ENCODE results near the gene NUCKS1.
A peak's percentile ranks its signal among the peaks of the same experiment; 100 is the strongest.

Gene NUCKS1

GRCh38 chr1:205751036-205751651 is 1.2 kb upstream of the NUCKS1 start:
- no peak for DNase-seq (ENCODE audit: low spot score in 2 of 2)
- Mint-ChIP-seq H3K4me1 (peaks cover 39% of the 10 kb centered on the region), H3K9me3 (no peaks in the 10 kb centered on the region), H3K36me3 (peaks cover 44% of the 10 kb centered on the region), H3K27ac (peak overlapping the region; percentile 99), H3K4me3 (peak overlapping the region; percentile 90)
- ATAC-seq: no peak

GRCh38 chr1:205749234-205750137 is 496 bp downstream of the NUCKS1 start:
- Mint-ChIP-seq H3K4me1 (peaks cover 39% of the 10 kb centered on the region), H3K9me3 (no peaks in the 10 kb centered on the region), H3K36me3 (peaks cover 60% of the 10 kb centered on the region), H3K4me3 (peak overlapping the region; percentile 90), H3K27ac (peak overlapping the region; percentile 99)
- peak; percentile 85 for ATAC-seq
- DNase-seq (ENCODE audit: low spot score in 2 of 2): peak; percentile 95 to 97

- peak; percentile 15 to 72 for DNase-seq (ENCODE audit: low spot score in 2 of 2)
- Mint-ChIP-seq H3K27ac (peak overlapping the region; percentile 99), H3K9me3 (no peaks in the 10 kb centered on the region), H3K36me3 (peaks cover 60% of the 10 kb centered on the region), H3K4me3 (peak overlapping the region; percentile 90), H3K4me1 (peaks cover 46% of the 10 kb centered on the region)
- ATAC-seq: peak; percentile 52
These were observed 1.4 kb downstream of the NUCKS1 start for GRCh38 chr1:205748403-205749233.

- DNase-seq (ENCODE audit: low spot score in 2 of 2): no peak
- no peaks in the 10 kb centered on the region for H3K9me3 Mint-ChIP-seq
- peak overlapping the region; percentile 68 for H3K27ac Mint-ChIP-seq
- H3K4me1 Mint-ChIP-seq: peaks cover 53% of the 10 kb centered on the region
- peaks cover 69% of the 10 kb centered on the region for H3K36me3 Mint-ChIP-seq
- peak overlapping the region; percentile 90 for H3K4me3 Mint-ChIP-seq
- ATAC-seq: no peak
These were observed 3.1 kb downstream of the NUCKS1 start for GRCh38 chr1:205746757-205747412.

GRCh38 chr1:205744403-205744802 is 5.6 kb downstream of the NUCKS1 start:
- peaks cover 48% of the 10 kb centered on the region for H3K4me1 Mint-ChIP-seq
- no peaks in the 10 kb centered on the region for H3K9me3 Mint-ChIP-seq
- no peak for ATAC-seq
- H3K36me3 Mint-ChIP-seq: peaks cover 82% of the 10 kb centered on the region
- no peak for DNase-seq (ENCODE audit: low spot score in 2 of 2)
- no peak overlapping the region for H3K27ac Mint-ChIP-seq
- H3K4me3 Mint-ChIP-seq: no peak overlapping the region

GRCh38 chr1:205743977-205744376 is 6.0 kb downstream of the NUCKS1 start:
- Mint-ChIP-seq H3K27ac (no peak overlapping the region), H3K9me3 (no peaks in the 10 kb centered on the region), H3K4me3 (no peak overlapping the region), H3K4me1 (peaks cover 52% of the 10 kb centered on the region), H3K36me3 (peaks cover 82% of the 10 kb centered on the region)
- DNase-seq (ENCODE audit: low spot score in 2 of 2) (no peak), ATAC-seq (no peak)

GRCh38 chr1:205741681-205742080 is 8.3 kb downstream of the NUCKS1 start:
- no peak for ATAC-seq
- DNase-seq (ENCODE audit: low spot score in 2 of 2): no peak
- H3K9me3 Mint-ChIP-seq: no peaks in the 10 kb centered on the region
- no peak overlapping the region for H3K4me3 Mint-ChIP-seq
- H3K36me3 Mint-ChIP-seq: peaks cover 75% of the 10 kb centered on the region
- no peak overlapping the region for H3K27ac Mint-ChIP-seq
- peaks cover 41% of the 10 kb centered on the region for H3K4me1 Mint-ChIP-seq

GRCh38 chr1:205739348-205740160 is 10.4 kb downstream of the NUCKS1 start:
- no peak overlapping the region for H3K27ac Mint-ChIP-seq
- H3K9me3 Mint-ChIP-seq: no peaks in the 10 kb centered on the region
- DNase-seq (ENCODE audit: low spot score in 2 of 2) (no peak), ATAC-seq (no peak)
- H3K36me3 Mint-ChIP-seq: peaks cover 73% of the 10 kb centered on the region
- no peak overlapping the region for H3K4me3 Mint-ChIP-seq
- peaks cover 43% of the 10 kb centered on the region for H3K4me1 Mint-ChIP-seq

- H3K4me1 Mint-ChIP-seq: peaks cover 37% of the 10 kb centered on the region
- no peak overlapping the region for H3K27ac Mint-ChIP-seq
- peaks cover 83% of the 10 kb centered on the region for H3K36me3 Mint-ChIP-seq
- no peak overlapping the region for H3K4me3 Mint-ChIP-seq
- DNase-seq (ENCODE audit: low spot score in 2 of 2) (no peak), ATAC-seq (no peak)
- no peaks in the 10 kb centered on the region for H3K9me3 Mint-ChIP-seq
These were observed 14.8 kb downstream of the NUCKS1 start for GRCh38 chr1:205735218-205735617.

- no peak overlapping the region for H3K27ac Mint-ChIP-seq
- H3K9me3 Mint-ChIP-seq: no peaks in the 10 kb centered on the region
- H3K4me3 Mint-ChIP-seq: no peak overlapping the region
- peaks cover 83% of the 10 kb centered on the region for H3K36me3 Mint-ChIP-seq
- no peak for ATAC-seq
- peaks cover 29% of the 10 kb centered on the region for H3K4me1 Mint-ChIP-seq
- no peak for DNase-seq (ENCODE audit: low spot score in 2 of 2)
These were observed 16.4 kb downstream of the NUCKS1 start for GRCh38 chr1:205733438-205734175.

- peaks cover 90% of the 10 kb centered on the region for H3K36me3 Mint-ChIP-seq
- no peak for DNase-seq (ENCODE audit: low spot score in 2 of 2)
- ATAC-seq: no peak
- H3K9me3 Mint-ChIP-seq: no peaks in the 10 kb centered on the region
- H3K4me3 Mint-ChIP-seq: no peak overlapping the region
- H3K27ac Mint-ChIP-seq: no peak overlapping the region
- H3K4me1 Mint-ChIP-seq: peaks cover 15% of the 10 kb centered on the region
These were observed 19.9 kb downstream of the NUCKS1 start for GRCh38 chr1:205729945-205730610.

GRCh38 chr1:205726619-205727125 is 23.3 kb downstream of the NUCKS1 start:
- H3K4me1 Mint-ChIP-seq: peaks cover 9% of the 10 kb centered on the region
- no peak for ATAC-seq
- DNase-seq (ENCODE audit: low spot score in 2 of 2): no peak
- H3K9me3 Mint-ChIP-seq: no peaks in the 10 kb centered on the region
- peaks cover 100% of the 10 kb centered on the region for H3K36me3 Mint-ChIP-seq
- H3K4me3 Mint-ChIP-seq: no peak overlapping the region
- H3K27ac Mint-ChIP-seq: no peak overlapping the region

GRCh38 chr1:205725514-205725913 is 24.5 kb downstream of the NUCKS1 start:
- no peak overlapping the region for H3K4me3 Mint-ChIP-seq
- H3K27ac Mint-ChIP-seq: peak overlapping the region; percentile 26
- H3K9me3 Mint-ChIP-seq: no peaks in the 10 kb centered on the region
- ATAC-seq (no peak), DNase-seq (ENCODE audit: low spot score in 2 of 2) (no peak)
- H3K36me3 Mint-ChIP-seq: peaks cover 100% of the 10 kb centered on the region
- peaks cover 6% of the 10 kb centered on the region for H3K4me1 Mint-ChIP-seq

All from stimulated activated effector memory CD8-positive, alpha-beta T cell treated with anti-CD3 and anti-CD28 coated beads, Interleukin-12 subunit alpha, Interleukin-12 subunit beta, amount 100 ng/mL, for 72 hours (primary cell).